ENCODE data around the gene FAM156A. TPM values are rescaled to one million over a fixed set of nuclear protein-coding genes. Genes with fewer than 3 reads are reported as not detected.

FAM156A gene
- total and polyA plus RNA-seq, 2 of the 8 experiments (the other 6 are each of a cell fraction or from before 2014, with no cell fraction given): 11.7 to 13.6 TPM

- TF ChIP-seq CHD7 (IDR thresholded peaks at IDR 0.05; ENCODE audit: insufficient replicate concordance, low read length): no peak
- TF ChIP-seq BRCA1 (IDR thresholded peaks at IDR 0.05; ENCODE audit: low read depth, low read length): no peak
- no peak for TF ChIP-seq USF2 (IDR thresholded peaks at IDR 0.05; ENCODE audit: low read length)
- TF ChIP-seq KDM4A (IDR thresholded peaks at IDR 0.05; ENCODE audit: low read depth, low read length, severe bottlenecking): peak; percentile 11
- TF ChIP-seq TCF12 (IDR thresholded peaks at IDR 0.05; ENCODE audit: low read depth, low read length): no peak
- peak; percentile 64; the same call in 1 of the 2 replicates for TF ChIP-seq POLR2AphosphoS5 (IDR thresholded peaks at IDR 0.05; ENCODE audit: low read depth, low read length)
- TF ChIP-seq SP1 (IDR thresholded peaks at IDR 0.05; ENCODE audit: low read depth, low read length): peak; percentile 86
- TF ChIP-seq JUN (IDR thresholded peaks at IDR 0.05; ENCODE audit: low read depth, low read length): no peak
- no peak for TF ChIP-seq KDM1A (IDR thresholded peaks at IDR 0.05; ENCODE audit: borderline replicate concordance, low read length)
Measured at GRCh38 chrX:52934704-52935469, 23.4 kb downstream of the FAM156A start (continued).
